ENCODE measurements around the gene APBB2. TPM values are rescaled to one million over a fixed set of nuclear protein-coding genes. Genes with fewer than 3 reads are reported as not detected.
"Not testable (repeated sequence)": the region's sequence is repeated elsewhere in the genome, so short reads cannot be mapped to it uniquely, and the experiment has no call there.

Gene APBB2
- polyA plus RNA-seq, 3 donors, result 0.15 to 0.33 TPM; not detected in 1

- peak overlapping the region; percentile 81 for H2AFZ ChIP-seq (ENCODE audit: insufficient read depth, low read depth, low read length, poor library complexity, severe bottlenecking)
- peaks cover 0 to 4% (median 0%) of the 10 kb centered on the region in 7 donors for H3K9me3 Mint-ChIP-seq
- H3K79me2 ChIP-seq (ENCODE audit: insufficient read depth, low read length), result no peaks in the 10 kb centered on the region
- no peaks in the 10 kb centered on the region for H4K20me1 ChIP-seq (ENCODE audit: insufficient read depth, low read length)
- 92% methylated on average over 12 of the region's 19 CpGs for WGBS (ENCODE audit: insufficient coverage)
- no peak overlapping the region for H3K9ac ChIP-seq (ENCODE audit: insufficient read depth, low read length, poor library complexity, severe bottlenecking)
- H3K27ac Mint-ChIP-seq, result no peak overlapping the region
- H3K27ac ChIP-seq (ENCODE audit: low read depth in 1 of 2, low read length in 2 of 2), result no peak overlapping the region
- no peaks in the 10 kb centered on the region for H3K36me3 Mint-ChIP-seq
- intact Hi-C loops (cut with micrococcal nuclease), result loop anchor here in 1 of 2 donors (10.0 kb wide), 1 partner anchor 291 kb away; the partner anchor contains the start of gene APBB2
- DNase-seq, result no peak
- H3K4me2 ChIP-seq (replicated peaks; ENCODE audit: extremely low read depth, low read length, poor library complexity, severe bottlenecking), result no peak overlapping the region
- peaks cover 7% of the 10 kb centered on the region for H3K4me1 Mint-ChIP-seq
- no peaks in the 10 kb centered on the region for H3K36me3 ChIP-seq (replicated peaks in 1 of 2; ENCODE audit: control insufficient read depth in 1 of 2, insufficient read depth in 2 of 2, low read length in 2 of 2)
- H3K4me1 ChIP-seq (ENCODE audit: control insufficient read depth in 1 of 2, insufficient read depth in 2 of 2, low read length in 2 of 2), result peaks cover 2 to 5% of the 10 kb centered on the region in 2 donors
- H3K27me3 ChIP-seq (ENCODE audit: control insufficient read depth in 2 of 2, insufficient read depth in 2 of 2, low read length in 2 of 2), result no peaks in the 10 kb centered on the region
- H3K27me3 Mint-ChIP-seq (ENCODE audit: low read depth in 3 of 3), result peaks cover 0 to 5% (median 0%) of the 10 kb centered on the region in 3 donors
- no peak overlapping the region for H3K4me3 ChIP-seq (replicated peaks in 1 of 3; ENCODE audit: low read depth in 2 of 3, low read length in 3 of 3)
- H3K9me3 ChIP-seq (replicated peaks in 1 of 2; ENCODE audit: control insufficient read depth in 1 of 2, insufficient read depth in 1 of 2, low read length in 2 of 2), result no peaks in the 10 kb centered on the region
- H3K4me3 Mint-ChIP-seq, result no peak overlapping the region
- no peak for TF ChIP-seq CTCF (IDR thresholded peaks at IDR 0.05)
These were observed 290.8 kb downstream of the APBB2 start for GRCh38 chr4:40923316-40924095.

GRCh38 chr4:40919976-40920375 is 294.4 kb downstream of the APBB2 start:
- H3K9me3 Mint-ChIP-seq, result not testable (repeated sequence)
- 100% methylated on average over 2 of the region's 6 CpGs for WGBS (ENCODE audit: insufficient coverage)
- H3K27ac Mint-ChIP-seq, result peak overlapping the region in 1 of 7 donors; percentile 27

More at GRCh38 chr4:40919976-40920375, 294.4 kb downstream of the APBB2 start:
- not testable (repeated sequence) for H2AFZ ChIP-seq (ENCODE audit: insufficient read depth, low read depth, low read length, poor library complexity, severe bottlenecking); H3K9ac ChIP-seq (ENCODE audit: insufficient read depth, low read length, poor library complexity, severe bottlenecking); H3K79me2 ChIP-seq (ENCODE audit: insufficient read depth, low read length); H3K4me2 ChIP-seq (replicated peaks; ENCODE audit: extremely low read depth, low read length, poor library complexity, severe bottlenecking); H3K4me1 ChIP-seq (ENCODE audit: control insufficient read depth in 1 of 2, insufficient read depth in 2 of 2, low read length in 2 of 2); H3K36me3 Mint-ChIP-seq; DNase-seq; H3K27ac ChIP-seq (ENCODE audit: low read depth in 1 of 2, low read length in 2 of 2); H3K36me3 ChIP-seq (replicated peaks in 1 of 2; ENCODE audit: control insufficient read depth in 1 of 2, insufficient read depth in 2 of 2, low read length in 2 of 2); H3K27me3 ChIP-seq (ENCODE audit: control insufficient read depth in 2 of 2, insufficient read depth in 2 of 2, low read length in 2 of 2); H3K9me3 ChIP-seq (replicated peaks in 1 of 2; ENCODE audit: control insufficient read depth in 1 of 2, insufficient read depth in 1 of 2, low read length in 2 of 2); H3K4me3 ChIP-seq (replicated peaks in 1 of 3; ENCODE audit: low read depth in 2 of 3, low read length in 3 of 3); H3K27me3 Mint-ChIP-seq (ENCODE audit: low read depth in 3 of 3); H4K20me1 ChIP-seq (ENCODE audit: insufficient read depth, low read length); H3K4me3 Mint-ChIP-seq
- H3K4me1 Mint-ChIP-seq, result peaks cover 17% of the 10 kb centered on the region
- intact Hi-C loops (cut with micrococcal nuclease), result loop anchor here in 1 of 2 donors (10.0 kb wide), 1 partner anchor 295 kb away; the partner anchor contains the start of gene APBB2
